SK-N-SH (cell line): ENCODE data around the gene SKI. TPM values are rescaled to one million over a fixed set of nuclear protein-coding genes. Genes with fewer than 3 reads are reported as not detected.
A peak's percentile ranks its signal among the peaks of the same experiment; 100 is the strongest.

Experiments
- CTCF ChIA-PET: fragments of 300-600, 350-600 bp; formaldehyde crosslinking; extraction: SDS; loops from one replicate; lab custom pipeline; 2021; lab: Yijun Ruan, JAX
- POLR2A ChIA-PET: fragments of 350-600 bp; sonication (Branson Sonifier 250); formaldehyde crosslinking; extraction: SDS; loops from one replicate; lab custom pipeline; 2020; ENCODE audit warnings: antibody characterized with exemption, inconsistent platforms; lab: Yijun Ruan, JAX
- DNase-seq: peaks from one replicate; pipeline ENCODE4 v3.0.0; 2012
- H2AFZ ChIP-seq: fragments of 200-600 bp; sonication (generic); 2 replicates; pipeline ENCODE4 v1.8.1; 2016; ENCODE audit warnings: antibody characterized with exemption, mild to moderate bottlenecking, low read depth
- H3F3A ChIP-seq: fragments of 200-600 bp; sonication (generic); replicated peaks from 2 replicates; pipeline ENCODE3; 2016; ENCODE audit warnings: antibody characterized with exemption, mild to moderate bottlenecking; ENCODE audit not compliant: insufficient read depth
- H3K27ac ChIP-seq, 2 experiments: fragments of 200-500 bp in 1 of 2; fragments of 200-600 bp in 1 of 2; sonication (Bioruptor generic) in 1 of 2; sonication (generic), shearing (Covaris generic) in 1 of 2; 2 replicates each; pipeline versions ENCODE4 v1.5.1 to v1.6.1; 2014 to 2016; ENCODE audit warnings: low read depth in 2 of 2, inconsistent platforms in 1 of 2, low read length in 1 of 2, mild to moderate bottlenecking in 1 of 2, mixed read lengths in 1 of 2
- H3K27me3 ChIP-seq: fragments of 200-600 bp; sonication (generic), shearing (Covaris generic); 2 replicates; pipeline ENCODE4 v1.6.1; 2016; ENCODE audit warnings: mixed run types; ENCODE audit not compliant: insufficient read depth
- H3K36me3 ChIP-seq, 2 experiments: fragments of 200-500 bp in 1 of 2; fragments of 200-600 bp in 1 of 2; sonication (Bioruptor generic) in 1 of 2; sonication (generic) in 1 of 2; replicated peaks in 1 of 2; 2 replicates each; pipeline versions ENCODE3 to v1.5.1; 2014 to 2016; ENCODE audit warnings: low read length in 1 of 2, mild to moderate bottlenecking in 1 of 2; ENCODE audit not compliant: insufficient read depth in 2 of 2, control insufficient read depth in 1 of 2
- H3K4me1 ChIP-seq, 2 experiments: fragments of 200-500 bp in 1 of 2; fragments of 200-600 bp in 1 of 2; sonication (Bioruptor generic) in 1 of 2; sonication (generic), shearing (Covaris generic) in 1 of 2; 2 replicates each; pipeline versions ENCODE4 v1.5.1 to v1.6.1; 2014 to 2016; ENCODE audit warnings: low read depth in 1 of 2, low read length in 1 of 2, mixed run types in 1 of 2; ENCODE audit not compliant: insufficient read depth in 2 of 2, control insufficient read depth in 1 of 2
- H3K4me2 ChIP-seq: fragments of 200-600 bp; sonication (generic), shearing (Covaris generic); 2 replicates; pipeline ENCODE4 v1.6.1; 2017; ENCODE audit warnings: mixed run types
- H3K4me3 ChIP-seq, 2 experiments: fragments of 200-500 bp in 1 of 2; fragments of 200-600 bp in 1 of 2; sonication (Bioruptor generic) in 1 of 2; sonication (generic), shearing (Covaris generic) in 1 of 2; 2 replicates each; pipeline versions ENCODE4 v1.5.1 to v1.8.1; 2014 to 2016; ENCODE audit warnings: low read depth in 2 of 2, inconsistent platforms in 1 of 2, low read length in 1 of 2, mild to moderate bottlenecking in 1 of 2, mixed read lengths in 1 of 2, moderate library complexity in 1 of 2
- H3K79me2 ChIP-seq: fragments of 200-600 bp; sonication (generic); 2 replicates; pipeline ENCODE4 v1.8.1; 2017; ENCODE audit warnings: mild to moderate bottlenecking; ENCODE audit not compliant: insufficient read depth
- H3K9ac ChIP-seq: fragments of 200-600 bp; sonication (generic); 2 replicates; pipeline ENCODE4 v1.6.1; 2017; ENCODE audit warnings: mixed run types
- H3K9me2 ChIP-seq: fragments of 200-600 bp; sonication (generic); 2 replicates; pipeline ENCODE4 v1.6.1; 2017; ENCODE audit warnings: mixed run types
- H3K9me3 ChIP-seq: fragments of 200-600 bp; sonication (generic); 2 replicates; pipeline ENCODE4 v1.6.1; 2017; ENCODE audit warnings: mixed run types, mild to moderate bottlenecking, moderate library complexity
- H4K20me1 ChIP-seq: fragments of 200-600 bp; sonication (generic); 2 replicates; pipeline ENCODE4 v1.6.1; 2017; ENCODE audit warnings: mild to moderate bottlenecking, mixed run types; ENCODE audit not compliant: insufficient read depth
- CHD2 ChIP-seq: fragments of 150-350 bp; IDR thresholded peaks from 2 replicates; pipeline ENCODE4 v1.6.1; 2018; ENCODE audit warnings: low read length; ENCODE audit not compliant: partially characterized antibody
- ELF1 ChIP-seq: IDR thresholded peaks from 2 replicates; pipeline ENCODE4 v1.4.0; 2012
- EZH2phosphoT487 ChIP-seq: fragments of 200-600 bp; sonication (generic); IDR thresholded peaks from 2 replicates; pipeline ENCODE4 v1.6.1; 2017; ENCODE audit warnings: low read depth, mixed run types, mild to moderate bottlenecking, antibody characterized with exemption, moderate library complexity, borderline replicate concordance
- FOXM1 ChIP-seq: IDR thresholded peaks from 2 replicates; pipeline ENCODE4 v1.4.0; 2012; ENCODE audit warnings: low read depth, mild to moderate bottlenecking
- GATA2 ChIP-seq: sonication (generic); formaldehyde crosslinking; IDR thresholded peaks from 2 replicates; pipeline ENCODE4 v1.5.0; 2020; ENCODE audit warnings: mild to moderate bottlenecking, missing genetic modification reagents
- JUND ChIP-seq: IDR thresholded peaks from 2 replicates; pipeline ENCODE4 v1.4.0; 2012
- MEF2A ChIP-seq: IDR thresholded peaks from 2 replicates; pipeline ENCODE4 v1.4.0; 2012; ENCODE audit warnings: low read depth, borderline replicate concordance
- MXI1 ChIP-seq: IDR thresholded peaks from 2 replicates; pipeline ENCODE4 v1.6.1; 2012; ENCODE audit warnings: mild to moderate bottlenecking, low read depth, low read length, improper control_type of control experiment
- NRF1 ChIP-seq: IDR thresholded peaks from 2 replicates; pipeline ENCODE4 v1.6.1; 2012; ENCODE audit warnings: low read depth, mild to moderate bottlenecking, low read length
- PBX3 ChIP-seq: IDR thresholded peaks from 2 replicates; pipeline ENCODE4; 2012
- RXRA ChIP-seq: IDR thresholded peaks from 2 replicates; pipeline ENCODE4 v1.4.0; 2012; ENCODE audit warnings: low read depth, mild to moderate bottlenecking, borderline replicate concordance
- SIN3A ChIP-seq: IDR thresholded peaks from 2 replicates; pipeline ENCODE4 v1.6.1; 2012; ENCODE audit warnings: low read depth, mild to moderate bottlenecking, low read length, moderate library complexity, borderline replicate concordance
- SMC3 ChIP-seq: IDR thresholded peaks from 2 replicates; pipeline ENCODE4 v1.6.1; 2012; ENCODE audit warnings: low read depth, low read length, improper control_type of control experiment
- TAF1 ChIP-seq: IDR thresholded peaks from 2 replicates; pipeline ENCODE4 v1.6.1; 2012; ENCODE audit warnings: low read depth, mild to moderate bottlenecking, low read length, moderate library complexity, borderline replicate concordance
- USF2 ChIP-seq: fragments of 150-350 bp; IDR thresholded peaks from 2 replicates; pipeline ENCODE4 v1.6.1; 2017; ENCODE audit warnings: antibody characterized with exemption, low read length, low read depth, borderline replicate concordance
- YY1 ChIP-seq: IDR thresholded peaks from 2 replicates; pipeline ENCODE4 v1.4.0; 2012; ENCODE audit warnings: low read depth, mild to moderate bottlenecking
- whole genome bisulfite sequencing: methylation state at CpG from one replicate; pipeline ENCODE4 v1.1.6; 2017; ENCODE audit warnings: low lambda C conversion rate; 5-methylcytosine and 5-hydroxymethylcytosine counted together
- polyA plus RNA-seq, 3 experiments: library from polyadenylated mRNA; depleted of rRNA; stranded (reverse); fragments of >200 nt; gene quantifications; 2 replicates each; pipeline ENCODE4 v1.2.3, GENCODE V29; 2012
- TF ChIP-seq, protein P1 (sequence below): IDR thresholded peaks from 2 replicates; pipeline ENCODE4 v1.4.0; 2012; ENCODE audit warnings: low read depth, borderline replicate concordance
- TF ChIP-seq, protein P2 (sequence below): fragments of 150-350 bp; IDR thresholded peaks from 2 replicates; pipeline ENCODE4 v1.6.1; 2016; ENCODE audit warnings: mild to moderate bottlenecking, low read depth, low read length
- TF ChIP-seq, protein P3 (sequence below): IDR thresholded peaks from 2 replicates; pipeline ENCODE4 v1.4.0; 2012; ENCODE audit warnings: low read depth

Gene SKI
- polyA plus RNA-seq, 1 of the 3 experiments (the other 2 are of a cell fraction): 7.2 TPM

- TF ChIP-seq, protein P1, sequence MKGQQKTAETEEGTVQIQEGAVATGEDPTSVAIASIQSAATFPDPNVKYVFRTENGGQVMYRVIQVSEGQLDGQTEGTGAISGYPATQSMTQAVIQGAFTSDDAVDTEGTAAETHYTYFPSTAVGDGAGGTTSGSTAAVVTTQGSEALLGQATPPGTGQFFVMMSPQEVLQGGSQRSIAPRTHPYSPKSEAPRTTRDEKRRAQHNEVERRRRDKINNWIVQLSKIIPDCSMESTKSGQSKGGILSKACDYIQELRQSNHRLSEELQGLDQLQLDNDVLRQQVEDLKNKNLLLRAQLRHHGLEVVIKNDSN: no peak
- TF ChIP-seq TAF1 (no peak), MEF2A (no peak), SMC3 (no peak)
Observed at GRCh38 chr1:2316451-2316961, 88.4 kb downstream of the SKI start (continued).

DNA sequence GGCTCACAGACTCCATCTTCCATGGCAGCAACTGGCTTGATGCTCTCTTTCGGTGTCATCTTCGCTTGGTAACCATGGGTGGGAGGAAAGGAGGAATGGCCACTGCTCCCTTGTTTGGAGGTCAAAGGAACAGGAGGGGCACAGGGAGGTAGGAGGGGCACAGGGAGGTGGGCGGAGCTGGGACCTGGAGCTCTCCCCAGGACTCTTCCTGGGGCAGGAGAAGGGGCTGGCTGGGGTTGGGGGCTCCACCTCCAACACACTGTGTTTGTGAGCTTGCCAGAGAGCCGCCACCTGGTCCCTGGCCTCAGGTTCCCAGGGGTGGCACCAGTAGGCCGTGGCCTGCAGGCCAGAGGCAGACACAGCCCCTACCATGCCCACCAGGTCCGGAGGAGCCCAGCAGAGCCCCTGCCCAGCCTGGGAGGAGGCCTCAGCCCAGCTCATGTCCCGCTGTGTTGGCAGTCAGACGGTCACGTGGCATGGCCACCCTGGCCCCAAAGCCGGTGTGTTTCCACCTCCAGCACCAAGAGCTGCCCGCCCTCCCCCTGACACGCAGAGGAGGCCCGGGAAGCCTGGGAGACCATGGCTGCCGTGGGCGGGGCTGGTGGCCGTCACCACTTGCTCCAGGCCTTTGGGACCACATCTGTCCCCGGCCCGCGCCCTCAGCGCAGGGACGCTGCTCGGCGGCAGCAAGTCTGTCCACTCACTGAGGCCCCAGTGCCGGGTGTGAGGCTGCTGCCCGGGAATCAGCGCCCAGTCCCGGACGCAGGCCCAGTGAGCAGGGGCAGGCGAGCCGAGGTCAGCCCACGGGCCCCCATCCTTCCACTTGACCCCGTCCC lies 89.3 kb downstream of the SKI start:
- no peaks in the 10 kb centered on the region for H3F3A ChIP-seq
- no peak overlapping the region for H3K4me2 ChIP-seq
- peaks cover 0 to 58% of the 10 kb centered on the region in 2 experiments; a peak in 1 of 4 replicates for H3K4me1 ChIP-seq
- DNase-seq: no peak
- no peaks in the 10 kb centered on the region for H3K9me3 ChIP-seq
- no peaks in the 10 kb centered on the region for H4K20me1 ChIP-seq
- H3K9ac ChIP-seq: no peak overlapping the region
- no peaks in the 10 kb centered on the region for H3K36me3 ChIP-seq
- H3K79me2 ChIP-seq: no peaks in the 10 kb centered on the region
- WGBS: 96% methylated on average over 3 of the region's 32 CpGs
- no peaks in the 10 kb centered on the region for H3K9me2 ChIP-seq
- TF ChIP-seq SMC3: no peak
- TF ChIP-seq ELF1: no peak
- no peak for TF ChIP-seq CHD2
- no peak for TF ChIP-seq FOXM1
- TF ChIP-seq PBX3: no peak
- TF ChIP-seq NRF1: no peak
- TF ChIP-seq MEF2A: no peak
- TF ChIP-seq SIN3A: no peak
- TF ChIP-seq, protein P1: no peak
- TF ChIP-seq EZH2phosphoT487: no peak
- TF ChIP-seq RXRA: no peak
- TF ChIP-seq, protein P2, sequence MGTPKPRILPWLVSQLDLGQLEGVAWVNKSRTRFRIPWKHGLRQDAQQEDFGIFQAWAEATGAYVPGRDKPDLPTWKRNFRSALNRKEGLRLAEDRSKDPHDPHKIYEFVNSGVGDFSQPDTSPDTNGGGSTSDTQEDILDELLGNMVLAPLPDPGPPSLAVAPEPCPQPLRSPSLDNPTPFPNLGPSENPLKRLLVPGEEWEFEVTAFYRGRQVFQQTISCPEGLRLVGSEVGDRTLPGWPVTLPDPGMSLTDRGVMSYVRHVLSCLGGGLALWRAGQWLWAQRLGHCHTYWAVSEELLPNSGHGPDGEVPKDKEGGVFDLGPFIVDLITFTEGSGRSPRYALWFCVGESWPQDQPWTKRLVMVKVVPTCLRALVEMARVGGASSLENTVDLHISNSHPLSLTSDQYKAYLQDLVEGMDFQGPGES: no peak
- no peak for TF ChIP-seq YY1
- TF ChIP-seq, protein P3, sequence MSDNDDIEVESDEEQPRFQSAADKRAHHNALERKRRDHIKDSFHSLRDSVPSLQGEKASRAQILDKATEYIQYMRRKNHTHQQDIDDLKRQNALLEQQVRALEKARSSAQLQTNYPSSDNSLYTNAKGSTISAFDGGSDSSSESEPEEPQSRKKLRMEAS: no peak
- TF ChIP-seq USF2: no peak
- TF ChIP-seq JUND: no peak
- no peak for TF ChIP-seq MXI1
- TF ChIP-seq GATA2 (CRISPR knock-in tag): no peak
- H3K27me3 ChIP-seq: no peaks in the 10 kb centered on the region
- peak overlapping the region in 1 of 2 experiments; percentile 14; a peak in 1 of 4 replicates for H3K27ac ChIP-seq
- ChIA-PET POLR2A (no interaction called here), CTCF (interaction anchor here (0.7 to 5.4 kb wide), 7 partner anchors 8 to 143 kb away, joined by 3 to 34 read pairs (median 7); partner anchors contain the start of gene FAAP20)
- no peak overlapping the region for H2AFZ ChIP-seq
- H3K4me3 ChIP-seq: no peak overlapping the region
